Ovary (tissue), 9 donors: ENCODE results near the gene RAB17. TPM values are rescaled to one million over a fixed set of nuclear protein-coding genes. Genes with fewer than 3 reads are reported as not detected.

Experiments used
- DNase-seq, 5 donors: peaks; one replicate each; pipeline ENCODE4 v3.0.0-alpha.2; 2019 to 2020
- H3K27ac ChIP-seq, 2 donors: fragments of 200-600 bp; one replicate each; pipeline versions ENCODE4 v1.5.1 to v1.8.0; 2019 to 2022
- H3K27me3 ChIP-seq: fragments of 200-600 bp; one replicate; pipeline ENCODE4 v1.8.0; 2022
- H3K36me3 ChIP-seq: fragments of 200-600 bp; sonication (generic); one replicate; pipeline ENCODE4 v1.5.1; 2019
- H3K4me1 ChIP-seq: one replicate; pipeline ENCODE4 v1.8.1; 2013; ENCODE audit warnings: mild to moderate bottlenecking, moderate library complexity; ENCODE audit not compliant: insufficient read depth
- H3K4me3 ChIP-seq: fragments of 200-600 bp; sonication (generic); one replicate; pipeline ENCODE4 v1.5.1; 2017
- H3K9me3 ChIP-seq, 2 donors: fragments of 200-600 bp in 1 of 2; sonication (generic) in 1 of 2; one replicate each; pipeline versions ENCODE4 v1.5.1 to v1.8.1; 2013 to 2019; ENCODE audit warnings: mild to moderate bottlenecking in 1 of 2, moderate library complexity in 1 of 2
- EP300 ChIP-seq: sonication (generic); formaldehyde crosslinking; IDR thresholded peaks from one replicate; pipeline ENCODE4 v1.6.1; 2017; ENCODE audit warnings: antibody characterized with exemption
- POLR2A ChIP-seq: fragments of 450-650 bp; IDR thresholded peaks from one replicate; pipeline ENCODE4 v1.6.1; 2017; ENCODE audit warnings: antibody characterized with exemption, mild to moderate bottlenecking, moderate library complexity
- WGBS, 3 donors: extraction: QIAGEN DNeasy Blood & Tissue Kit in 1 of 3; methylation state at CpG; one replicate each; pipeline versions ENCODE4 v1.1.5 to v1.1.7; 2013 to 2017; 5-methylcytosine and 5-hydroxymethylcytosine counted together
- intact Hi-C, 4 donors: fragments of 100-400 bp; cut with DNase I; formaldehyde crosslinking; loops; one replicate each; pipeline versions ENCODE4 v1.11.0 to v1.15.1; 2022 to 2023
- polyA plus RNA-seq, 2 donors: library from polyadenylated mRNA; stranded (reverse); fragments of 200-250 nt in 1 of 2; fragments of 350-450 nt in 1 of 2; fragmentation: Illumina TruSeq in 1 of 2; extraction: RNeasy Lipid Tissue Mini Kit (QIAGEN cat#74804) in 1 of 2; gene quantifications; one replicate each; pipeline ENCODE4 v1.2.3, GENCODE V29; 2013 to 2014
- total RNA-seq, 7 donors: library from RNA; depleted of rRNA in 2 of 7; stranded (reverse); fragments of >200 nt in 2 of 7; fragmentation: NEBNext Ultra II Directional in 3 of 7; extraction: Animal tissue kit (Norgen Biotek cat#: 25700) in 3 of 7; gene quantifications; one replicate each; pipeline versions ENCODE4 v1.1.0 to v1.2.4, GENCODE V29; 2016 to 2023
- TF ChIP-seq, protein P1 (sequence below), 3 donors: fragments of 450-650 bp in 2 of 3; fragments of 200-600 bp in 1 of 3; IDR thresholded peaks; one replicate each; pipeline versions ENCODE4 v1.5.1 to v1.8.0; 2016 to 2022; ENCODE audit warnings: antibody characterized with exemption in 3 of 3, mild to moderate bottlenecking in 1 of 3
- donor health status: DM: no; HTN: no; CAD: no; lungs with moderate emphysema.
- donor health status: DM: no; HTN: no; CAD: no.
- donor health status: Bipolar disorder and iron deficiency.
- donor health status: DM: yes; HTN: yes; CAD: no.
- donor health status: DM: no; HTN: no; CAD: no.
- donor health status: DM: yes; HTN: yes; CAD: no.

Gene RAB17
- total and polyA plus RNA-seq, 9 donors: 0.38 to 19.3 (median 4.3) TPM

- Histone ChIP-seq H3K4me1 (peaks cover 20% of the 10 kb centered on the region), H3K27ac (no peak overlapping the region), H3K9me3 (no peaks in the 10 kb centered on the region), H3K4me3 (no peak overlapping the region), H3K36me3 (no peaks in the 10 kb centered on the region), H3K27me3 (no peaks in the 10 kb centered on the region)
- DNase-seq: no peak
- 86 to 91% (median 90%) methylated on average over 9 of the region's 9 CpGs for WGBS, 3 donors
- intact Hi-C loops: no loop called here
- no peak for TF ChIP-seq EP300
- TF ChIP-seq POLR2A: no peak
- TF ChIP-seq, protein P1, sequence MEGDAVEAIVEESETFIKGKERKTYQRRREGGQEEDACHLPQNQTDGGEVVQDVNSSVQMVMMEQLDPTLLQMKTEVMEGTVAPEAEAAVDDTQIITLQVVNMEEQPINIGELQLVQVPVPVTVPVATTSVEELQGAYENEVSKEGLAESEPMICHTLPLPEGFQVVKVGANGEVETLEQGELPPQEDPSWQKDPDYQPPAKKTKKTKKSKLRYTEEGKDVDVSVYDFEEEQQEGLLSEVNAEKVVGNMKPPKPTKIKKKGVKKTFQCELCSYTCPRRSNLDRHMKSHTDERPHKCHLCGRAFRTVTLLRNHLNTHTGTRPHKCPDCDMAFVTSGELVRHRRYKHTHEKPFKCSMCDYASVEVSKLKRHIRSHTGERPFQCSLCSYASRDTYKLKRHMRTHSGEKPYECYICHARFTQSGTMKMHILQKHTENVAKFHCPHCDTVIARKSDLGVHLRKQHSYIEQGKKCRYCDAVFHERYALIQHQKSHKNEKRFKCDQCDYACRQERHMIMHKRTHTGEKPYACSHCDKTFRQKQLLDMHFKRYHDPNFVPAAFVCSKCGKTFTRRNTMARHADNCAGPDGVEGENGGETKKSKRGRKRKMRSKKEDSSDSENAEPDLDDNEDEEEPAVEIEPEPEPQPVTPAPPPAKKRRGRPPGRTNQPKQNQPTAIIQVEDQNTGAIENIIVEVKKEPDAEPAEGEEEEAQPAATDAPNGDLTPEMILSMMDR (IDR thresholded peaks at IDR 0.05): no peak
Measured at GRCh38 chr2:237536617-237537016, 53.9 kb downstream of the RAB17 start.

GRCh38 chr2:237536083-237536415 is 54.5 kb downstream of the RAB17 start:
- Histone ChIP-seq H3K4me1 (peaks cover 16% of the 10 kb centered on the region), H3K27ac (no peak overlapping the region), H3K9me3 (no peaks in the 10 kb centered on the region), H3K27me3 (no peaks in the 10 kb centered on the region), H3K4me3 (no peak overlapping the region), H3K36me3 (no peaks in the 10 kb centered on the region)
- intact Hi-C loops: no loop called here
- no peak for DNase-seq
- WGBS, 3 donors: 92 to 94% (median 94%) methylated on average over 5 of the region's 5 CpGs
- TF ChIP-seq EP300: no peak
- TF ChIP-seq, protein P1 (IDR thresholded peaks at IDR 0.05): no peak
- no peak for TF ChIP-seq POLR2A

DNA sequence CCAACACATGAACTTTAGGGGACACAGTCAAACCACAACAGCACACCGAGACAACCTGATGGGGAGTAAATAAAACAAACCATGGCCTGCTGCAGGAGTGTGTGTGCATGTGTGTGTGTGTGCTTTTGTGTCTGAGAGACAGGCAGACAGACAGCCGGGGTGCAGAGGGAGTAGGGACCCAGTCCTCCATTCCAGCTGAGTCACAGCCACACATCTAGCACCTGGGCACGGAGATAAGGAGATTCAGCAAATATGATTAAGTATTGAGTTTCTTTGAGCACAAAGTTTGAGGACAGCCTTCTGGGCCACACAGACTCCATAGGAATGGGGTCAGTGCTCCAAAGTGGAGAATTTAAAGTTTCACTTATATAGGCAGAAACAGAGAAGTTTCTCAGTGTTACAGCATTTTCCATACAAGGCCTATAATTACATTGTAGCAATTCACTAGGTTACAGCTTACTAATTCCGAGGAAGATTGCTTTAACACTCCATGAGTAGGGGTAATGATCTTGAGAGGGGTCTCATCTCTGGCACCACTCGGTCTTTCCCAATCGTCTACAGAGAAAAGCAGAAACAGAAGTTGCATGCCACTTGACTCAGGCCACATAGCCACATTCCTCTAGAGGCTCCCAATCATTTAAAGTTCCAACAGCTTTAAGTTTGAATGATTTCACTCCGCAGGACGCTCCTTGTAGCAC is 55.0 kb downstream of the RAB17 start:
- no peaks in the 10 kb centered on the region for H3K36me3 ChIP-seq
- 91 to 94% (median 92%) methylated on average over 8 of the region's 8 CpGs for WGBS, 3 donors
- no peak overlapping the region for H3K27ac ChIP-seq
- no peaks in the 10 kb centered on the region for H3K9me3 ChIP-seq
- no peak overlapping the region for H3K4me3 ChIP-seq
- H3K27me3 ChIP-seq: no peaks in the 10 kb centered on the region
- peaks cover 11% of the 10 kb centered on the region for H3K4me1 ChIP-seq
- TF ChIP-seq, protein P1 (IDR thresholded peaks at IDR 0.05): no peak
- TF ChIP-seq EP300: no peak
- TF ChIP-seq POLR2A: no peak
- intact Hi-C loops: no loop called here
- no peak for DNase-seq

- WGBS, 3 donors: 96 to 100% (median 97%) methylated on average over 1 of the region's 1 CpG
- Histone ChIP-seq H3K4me1 (peaks cover under 1% of the 10 kb centered on the region), H3K27me3 (no peaks in the 10 kb centered on the region), H3K4me3 (no peak overlapping the region), H3K27ac (no peak overlapping the region), H3K36me3 (no peaks in the 10 kb centered on the region), H3K9me3 (no peaks in the 10 kb centered on the region)
- TF ChIP-seq EP300 (no peak), POLR2A (no peak)
- TF ChIP-seq, protein P1 (IDR thresholded peaks at IDR 0.05): no peak
- intact Hi-C loops: no loop called here
- DNase-seq: no peak
Measured at GRCh38 chr2:237534380-237534779, 56.2 kb downstream of the RAB17 start.
